Endodermal cell (in vitro differentiated cells): ENCODE measurements around the gene APEH. TPM values are rescaled to one million over a fixed set of nuclear protein-coding genes. Genes with fewer than 3 reads are reported as not detected.
A peak's percentile ranks its signal among the peaks of the same experiment; 100 is the strongest.

ENCODE experiments used
- DNase-seq: peaks from one replicate; pipeline ENCODE4 v3.0.0-alpha.2; 2017
- H3K27ac ChIP-seq: 2 replicates; pipeline ENCODE4 v1.5.1; 2013; ENCODE audit warnings: mild to moderate bottlenecking, low read depth, low read length, moderate library complexity
- H3K27me3 ChIP-seq: 2 replicates; pipeline ENCODE4 v1.6.1; 2013; ENCODE audit warnings: mild to moderate bottlenecking, low read length, moderate library complexity; ENCODE audit not compliant: insufficient read depth, control insufficient read depth, poor library complexity, severe bottlenecking
- H3K36me3 ChIP-seq: 2 replicates; pipeline ENCODE4 v1.7.0; 2013; ENCODE audit warnings: mild to moderate bottlenecking, low read length, moderate library complexity; ENCODE audit not compliant: control insufficient read depth, insufficient read depth
- H3K4me1 ChIP-seq: one replicate; pipeline ENCODE4 v1.7.0; 2013; ENCODE audit warnings: low read length; ENCODE audit not compliant: control insufficient read depth, insufficient read depth
- H3K4me3 ChIP-seq: 2 replicates; pipeline ENCODE4 v1.5.1; 2013; ENCODE audit warnings: mild to moderate bottlenecking, low read length, moderate library complexity
- H3K9ac ChIP-seq: 2 replicates; pipeline ENCODE4 v1.6.1; 2013; ENCODE audit warnings: mild to moderate bottlenecking, low read length, moderate library complexity; ENCODE audit not compliant: poor library complexity, severe bottlenecking; ENCODE audit errors: extremely low read depth
- H3K9me3 ChIP-seq: 2 replicates; pipeline ENCODE4 v1.6.1; 2013; ENCODE audit warnings: mild to moderate bottlenecking, low read length, moderate library complexity; ENCODE audit not compliant: control insufficient read depth
- H3K27ac Mint-ChIP-seq: 2 replicates; pipeline ENCODE4 v1.8.0; 2020; ENCODE audit warnings: mixed read lengths
- H3K27me3 Mint-ChIP-seq: 2 replicates; pipeline ENCODE4 v1.8.0; 2021; ENCODE audit warnings: mild to moderate bottlenecking, mixed read lengths; ENCODE audit not compliant: insufficient read depth
- H3K36me3 Mint-ChIP-seq: 2 replicates; pipeline ENCODE4 v1.8.0; 2020; ENCODE audit warnings: low read depth, mixed read lengths
- H3K4me1 Mint-ChIP-seq: 2 replicates; pipeline ENCODE4 v1.8.0; 2020; ENCODE audit warnings: mixed read lengths
- H3K4me3 Mint-ChIP-seq: 2 replicates; pipeline ENCODE4 v1.8.0; 2020; ENCODE audit warnings: mild to moderate bottlenecking, moderate library complexity, mixed read lengths
- H3K9me3 Mint-ChIP-seq: 2 replicates; pipeline ENCODE4 v1.8.0; 2020; ENCODE audit warnings: mild to moderate bottlenecking, mixed read lengths
- WGBS, 2 experiments: methylation state at CpG; one replicate each; pipeline versions ENCODE4 v1.1.5 to v1.1.7; 2013; ENCODE audit warnings: missing lambda C conversion rate in 2 of 2, mixed read lengths in 1 of 2; ENCODE audit not compliant: insufficient coverage in 1 of 2, insufficient read length in 1 of 2; 5-methylcytosine and 5-hydroxymethylcytosine counted together
- total RNA-seq, 2 donors: library from RNA; stranded (reverse); fragmentation: NEBNext Ultra II Directional in 1 of 2; extraction: Animal tissue kit (Norgen Biotek cat#: 25700) in 1 of 2; gene quantifications; 2 replicates in 1 of 2; 3 replicates in 1 of 2; pipeline ENCODE4 v1.2.1, GENCODE V29; 2021
- TF ChIP-seq, protein P1 (sequence below): fragments of 200-600 bp; sonication (generic); conservative IDR thresholded peaks from 2 replicates; pipeline ENCODE4 v1.5.0; 2021; ENCODE audit warnings: antibody characterized with exemption, mild to moderate bottlenecking

Gene APEH
- total RNA-seq, 2 donors from 2014 or later: 188 to 216 TPM

- Histone ChIP-seq H3K36me3 (peaks cover 12% of the 10 kb centered on the region), H3K9me3 (no peaks in the 10 kb centered on the region), H3K4me1 (peaks cover 3% of the 10 kb centered on the region), H3K4me3 (no peak overlapping the region), H3K27ac (no peak overlapping the region), H3K9ac (no peak overlapping the region), H3K27me3 (no peaks in the 10 kb centered on the region)
- peaks cover 10% of the 10 kb centered on the region for H3K36me3 Mint-ChIP-seq
- no peak overlapping the region for H3K27ac Mint-ChIP-seq
- 60 to 73% methylated on average over 6 to 11 of the region's 11 CpGs for WGBS, 2 experiments
- TF ChIP-seq, protein P1, sequence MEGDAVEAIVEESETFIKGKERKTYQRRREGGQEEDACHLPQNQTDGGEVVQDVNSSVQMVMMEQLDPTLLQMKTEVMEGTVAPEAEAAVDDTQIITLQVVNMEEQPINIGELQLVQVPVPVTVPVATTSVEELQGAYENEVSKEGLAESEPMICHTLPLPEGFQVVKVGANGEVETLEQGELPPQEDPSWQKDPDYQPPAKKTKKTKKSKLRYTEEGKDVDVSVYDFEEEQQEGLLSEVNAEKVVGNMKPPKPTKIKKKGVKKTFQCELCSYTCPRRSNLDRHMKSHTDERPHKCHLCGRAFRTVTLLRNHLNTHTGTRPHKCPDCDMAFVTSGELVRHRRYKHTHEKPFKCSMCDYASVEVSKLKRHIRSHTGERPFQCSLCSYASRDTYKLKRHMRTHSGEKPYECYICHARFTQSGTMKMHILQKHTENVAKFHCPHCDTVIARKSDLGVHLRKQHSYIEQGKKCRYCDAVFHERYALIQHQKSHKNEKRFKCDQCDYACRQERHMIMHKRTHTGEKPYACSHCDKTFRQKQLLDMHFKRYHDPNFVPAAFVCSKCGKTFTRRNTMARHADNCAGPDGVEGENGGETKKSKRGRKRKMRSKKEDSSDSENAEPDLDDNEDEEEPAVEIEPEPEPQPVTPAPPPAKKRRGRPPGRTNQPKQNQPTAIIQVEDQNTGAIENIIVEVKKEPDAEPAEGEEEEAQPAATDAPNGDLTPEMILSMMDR: peak; percentile 94
- H3K4me3 Mint-ChIP-seq: no peak overlapping the region
- peak; percentile 95 for DNase-seq
- peaks cover 22% of the 10 kb centered on the region for H3K4me1 Mint-ChIP-seq
- no peaks in the 10 kb centered on the region for H3K27me3 Mint-ChIP-seq
- H3K9me3 Mint-ChIP-seq: no peaks in the 10 kb centered on the region
Observed at GRCh38 chr3:49671291-49672288, 2.6 kb upstream of the APEH start.

- DNase-seq: no peak
- Histone ChIP-seq H3K4me1 (peaks cover 3% of the 10 kb centered on the region), H3K36me3 (peaks cover 28% of the 10 kb centered on the region), H3K9me3 (no peaks in the 10 kb centered on the region), H3K9ac (peak overlapping the region; percentile 53), H3K27me3 (no peaks in the 10 kb centered on the region), H3K27ac (peak overlapping the region; percentile 91), H3K4me3 (peak overlapping the region; percentile 82)
- Mint-ChIP-seq H3K4me1 (peaks cover 19% of the 10 kb centered on the region), H3K9me3 (no peaks in the 10 kb centered on the region), H3K4me3 (peak overlapping the region; percentile 84), H3K27ac (peak overlapping the region; percentile 98), H3K36me3 (peaks cover 23% of the 10 kb centered on the region), H3K27me3 (no peaks in the 10 kb centered on the region)
- TF ChIP-seq, protein P1: no peak
- WGBS, 2 experiments: 21 to 22% methylated on average over 9 to 17 of the region's 17 CpGs
Observed at GRCh38 chr3:49673121-49673714, 933 bp upstream of the APEH start.

DNA sequence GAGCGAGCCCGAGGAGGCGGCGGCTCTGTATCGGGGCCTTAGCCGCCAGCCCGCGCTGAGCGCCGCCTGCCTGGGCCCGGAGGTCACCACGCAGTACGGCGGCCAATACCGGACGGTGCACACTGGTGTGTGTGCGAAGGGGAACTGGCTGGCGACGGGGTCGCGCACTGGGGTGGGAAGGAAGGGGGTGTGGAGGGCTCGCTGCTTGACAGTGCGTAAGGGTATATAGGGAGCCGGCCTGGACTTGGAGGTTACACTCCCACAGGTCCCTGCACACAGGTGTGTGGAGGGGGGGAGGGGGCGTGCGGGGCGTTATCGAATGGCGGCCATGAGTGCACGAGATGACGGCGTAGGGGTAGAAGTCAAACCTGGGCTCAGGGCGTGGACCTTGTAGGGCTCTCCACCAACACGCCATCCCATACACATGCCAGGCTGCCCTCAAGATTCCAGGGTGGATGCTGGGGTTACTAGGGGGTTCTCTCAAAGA lies 389 bp downstream of the APEH start:
- Histone ChIP-seq H3K9ac (peak overlapping the region; percentile 60), H3K27ac (no peak overlapping the region)
- peak overlapping the region; percentile 58 for H3K27ac Mint-ChIP-seq

More for the DNA sequence above, 389 bp downstream of the APEH start:
- peaks cover 13% of the 10 kb centered on the region for H3K4me1 Mint-ChIP-seq
- H3K4me3 Mint-ChIP-seq: peak overlapping the region; percentile 84
- peaks cover 3% of the 10 kb centered on the region for H3K4me1 ChIP-seq
- DNase-seq: no peak
- TF ChIP-seq, protein P1: no peak
- peak overlapping the region; percentile 82 for H3K4me3 ChIP-seq
- H3K36me3 Mint-ChIP-seq: peaks cover 28% of the 10 kb centered on the region
- 3 to 6% methylated on average over 9 to 34 of the region's 34 CpGs for WGBS, 2 experiments
- peaks cover 41% of the 10 kb centered on the region for H3K36me3 ChIP-seq
- no peaks in the 10 kb centered on the region for H3K9me3 ChIP-seq
- H3K27me3 Mint-ChIP-seq: no peaks in the 10 kb centered on the region
- no peaks in the 10 kb centered on the region for H3K9me3 Mint-ChIP-seq
- no peaks in the 10 kb centered on the region for H3K27me3 ChIP-seq
